ENCODE data around the gene RAD1.

RAD1 gene

DNA sequence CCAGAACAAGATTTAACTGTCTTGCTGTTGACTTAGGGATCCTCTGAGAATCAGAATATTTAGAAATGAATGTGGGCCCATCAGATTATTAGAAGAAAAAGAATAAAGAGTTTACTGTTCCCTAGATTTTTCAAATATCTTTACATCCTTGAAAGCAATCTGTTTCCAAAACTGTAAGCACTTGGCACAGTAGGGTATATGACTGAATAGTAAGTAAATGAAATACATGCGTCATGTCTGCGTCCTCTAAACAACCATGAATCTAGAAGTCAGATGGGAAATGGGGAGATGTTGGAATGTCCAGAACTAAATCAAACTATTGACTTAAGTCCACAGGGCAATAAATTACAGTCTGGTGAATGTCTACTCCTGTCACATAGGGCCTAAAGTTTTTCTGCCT, 50.2 kb downstream of the RAD1 start:
- DNase-seq (ENCODE audit: low read depth) = no peak

DNA sequence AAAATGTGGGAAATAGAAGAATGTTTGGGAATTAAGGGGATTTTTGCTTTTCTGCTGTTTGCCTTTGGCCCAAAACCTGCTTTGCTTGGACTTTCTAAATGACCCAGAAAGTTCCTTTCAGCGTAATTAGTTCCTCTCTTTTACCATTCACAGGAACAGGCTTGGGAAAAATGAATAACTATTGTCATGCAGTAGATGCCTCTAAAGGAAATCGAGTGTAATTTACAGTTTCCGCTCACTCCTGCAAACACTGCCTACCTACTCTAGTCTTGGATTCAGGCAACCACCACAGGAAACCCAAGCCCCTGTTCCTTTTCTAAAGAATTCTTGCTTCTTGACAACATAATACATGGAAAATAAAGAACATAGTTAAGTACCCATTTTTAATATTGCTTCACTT, 51.4 kb downstream of the RAD1 start:
- no peak for DNase-seq (ENCODE audit: low read depth)

GRCh38 chr5:34859253-34859652, 56.1 kb downstream of the RAD1 start:
- DNase-seq (ENCODE audit: low read depth) = no peak

GRCh38 chr5:34858790-34859189, 56.5 kb downstream of the RAD1 start:
- no peak for DNase-seq (ENCODE audit: low read depth)

DNA sequence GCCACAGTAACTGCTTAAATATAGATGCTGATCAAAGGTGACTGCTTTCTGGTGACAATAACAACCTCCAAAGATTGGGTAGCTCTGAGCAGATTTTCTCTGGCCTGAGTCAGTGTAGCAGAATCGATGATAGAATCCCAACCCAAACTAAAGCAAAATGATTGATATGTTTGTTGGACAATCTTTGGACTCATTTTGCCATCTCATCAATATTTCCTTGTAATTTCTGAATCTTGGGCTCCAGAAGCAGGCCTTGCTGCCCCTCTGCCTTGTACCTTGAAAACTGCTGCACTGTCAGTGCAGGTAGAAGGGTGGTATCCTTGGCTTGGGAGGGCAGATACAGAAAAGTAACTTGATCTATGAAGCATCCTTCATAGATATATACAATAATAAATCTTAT, 57.4 kb downstream of the RAD1 start:
- no peak for DNase-seq (ENCODE audit: low read depth)

DNA sequence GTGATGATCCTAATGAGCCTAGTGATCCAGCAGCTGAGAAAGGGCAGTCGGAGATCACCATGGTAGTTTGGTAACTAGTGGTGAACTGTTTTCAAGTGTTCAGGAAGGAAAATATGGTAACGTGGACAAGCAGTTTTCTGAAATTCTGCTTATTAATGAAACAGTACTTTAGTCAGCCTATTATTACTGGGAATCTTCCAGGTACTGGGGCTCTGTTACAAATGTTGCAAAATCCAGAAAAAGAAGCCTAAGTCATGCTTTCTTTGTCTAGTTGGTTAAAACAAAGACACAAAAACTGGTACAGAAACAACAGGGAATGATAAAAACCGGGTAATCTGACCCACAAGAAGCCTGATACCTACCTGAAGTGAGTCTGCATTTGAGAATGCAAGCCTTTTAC, 58.1 kb downstream of the RAD1 start:
- no peak for DNase-seq (ENCODE audit: low read depth)

All from activated T-cell treated with anti-CD3 and anti-CD28 coated beads for 48 hours (primary cell).